Astrocyte of the cerebellum (primary cell): ENCODE data around the gene NOP56.

Experiments used
- DNase-seq: peaks from one replicate; pipeline ENCODE4 v3.0.0-alpha.2; 2011; ENCODE audit warnings: low read depth
- H3K4me3 ChIP-seq: 2 replicates; pipeline ENCODE4 v1.5.1; 2011; ENCODE audit warnings: mild to moderate bottlenecking, low read depth, low read length, moderate library complexity
- in situ Hi-C: cut with HindIII; loops from 2 replicates; pipeline ENCODE4 v1.10.0; 2017; ENCODE audit warnings: low sequenced_read_pairs
- TF ChIP-seq, protein P1 (sequence below): IDR thresholded peaks from 2 replicates; pipeline ENCODE4 v1.5.1; 2012; ENCODE audit warnings: low read length, low read depth, moderate library complexity, mild to moderate bottlenecking; ENCODE audit errors: missing control alignments

The NOP56 gene

DNA sequence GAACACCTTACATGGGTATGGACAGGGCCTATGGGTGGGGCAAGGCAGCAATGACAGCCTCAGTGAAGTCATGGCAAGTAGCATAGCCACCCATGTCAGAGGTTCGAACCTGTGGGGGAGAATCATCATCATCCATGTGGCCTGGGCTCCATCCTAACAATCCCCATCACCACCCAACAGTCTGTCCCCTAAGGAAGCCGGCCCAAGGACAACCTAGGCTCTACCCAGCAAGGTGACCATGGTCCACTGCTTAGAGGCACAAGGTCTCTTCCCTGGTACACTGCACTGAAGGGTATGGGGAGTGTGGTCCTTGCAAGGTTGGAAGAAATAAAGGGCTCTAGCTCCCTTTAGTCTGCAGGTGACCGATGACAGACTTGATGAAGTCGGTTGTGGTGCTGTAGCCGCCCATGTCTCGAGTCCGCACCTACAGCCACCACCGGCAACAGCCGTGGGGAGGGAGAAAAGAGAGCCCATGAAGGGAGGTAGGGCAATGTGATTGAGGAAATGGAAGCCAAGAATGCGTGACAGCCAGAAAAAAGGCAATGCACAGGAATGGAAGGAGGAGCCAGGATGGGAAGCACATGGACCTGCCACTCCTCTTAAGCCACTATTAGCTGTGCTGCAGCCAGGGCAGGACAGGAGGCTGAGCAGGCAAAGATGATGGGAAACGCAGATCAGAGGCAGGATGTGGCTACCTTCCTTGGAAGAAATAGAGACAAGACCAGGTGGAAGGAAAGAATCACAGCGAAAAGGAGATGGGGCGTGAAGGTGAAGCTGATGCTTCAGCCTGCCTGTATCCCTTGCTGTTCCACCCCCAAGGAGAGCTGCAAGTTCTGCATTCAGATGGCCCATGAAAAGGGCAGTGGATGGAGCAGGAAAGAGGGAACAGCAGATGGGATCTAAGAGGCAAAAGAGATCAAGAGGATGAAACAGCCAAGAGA lies 6.3 kb downstream of the NOP56 start:
- no peak overlapping the region for H3K4me3 ChIP-seq
- TF ChIP-seq, protein P1, sequence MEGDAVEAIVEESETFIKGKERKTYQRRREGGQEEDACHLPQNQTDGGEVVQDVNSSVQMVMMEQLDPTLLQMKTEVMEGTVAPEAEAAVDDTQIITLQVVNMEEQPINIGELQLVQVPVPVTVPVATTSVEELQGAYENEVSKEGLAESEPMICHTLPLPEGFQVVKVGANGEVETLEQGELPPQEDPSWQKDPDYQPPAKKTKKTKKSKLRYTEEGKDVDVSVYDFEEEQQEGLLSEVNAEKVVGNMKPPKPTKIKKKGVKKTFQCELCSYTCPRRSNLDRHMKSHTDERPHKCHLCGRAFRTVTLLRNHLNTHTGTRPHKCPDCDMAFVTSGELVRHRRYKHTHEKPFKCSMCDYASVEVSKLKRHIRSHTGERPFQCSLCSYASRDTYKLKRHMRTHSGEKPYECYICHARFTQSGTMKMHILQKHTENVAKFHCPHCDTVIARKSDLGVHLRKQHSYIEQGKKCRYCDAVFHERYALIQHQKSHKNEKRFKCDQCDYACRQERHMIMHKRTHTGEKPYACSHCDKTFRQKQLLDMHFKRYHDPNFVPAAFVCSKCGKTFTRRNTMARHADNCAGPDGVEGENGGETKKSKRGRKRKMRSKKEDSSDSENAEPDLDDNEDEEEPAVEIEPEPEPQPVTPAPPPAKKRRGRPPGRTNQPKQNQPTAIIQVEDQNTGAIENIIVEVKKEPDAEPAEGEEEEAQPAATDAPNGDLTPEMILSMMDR = no peak
- in situ Hi-C loops = no loop called here
- no peak for DNase-seq

DNA sequence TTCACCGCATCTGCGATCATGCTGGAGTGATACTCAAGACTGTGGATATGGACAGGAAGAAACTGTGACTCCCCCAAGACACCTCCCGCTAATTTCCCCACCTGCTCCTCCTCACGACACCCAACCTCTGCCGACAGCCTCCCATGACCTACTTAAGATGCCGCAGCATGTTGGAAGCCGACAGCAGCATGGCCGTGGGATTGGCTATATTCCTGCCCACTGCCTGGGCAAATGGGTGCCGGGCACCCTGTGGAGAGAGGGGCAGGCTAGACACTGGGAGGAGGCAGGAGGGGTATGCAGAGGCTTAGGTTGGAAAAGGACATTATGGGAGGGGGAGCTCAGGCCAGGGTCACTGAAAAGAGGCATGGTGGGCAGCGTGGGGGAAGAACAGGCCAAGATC lies 7.1 kb downstream of the NOP56 start:
- in situ Hi-C loops = no loop called here
- TF ChIP-seq, protein P1 = no peak
- no peak overlapping the region for H3K4me3 ChIP-seq
- no peak for DNase-seq

DNA sequence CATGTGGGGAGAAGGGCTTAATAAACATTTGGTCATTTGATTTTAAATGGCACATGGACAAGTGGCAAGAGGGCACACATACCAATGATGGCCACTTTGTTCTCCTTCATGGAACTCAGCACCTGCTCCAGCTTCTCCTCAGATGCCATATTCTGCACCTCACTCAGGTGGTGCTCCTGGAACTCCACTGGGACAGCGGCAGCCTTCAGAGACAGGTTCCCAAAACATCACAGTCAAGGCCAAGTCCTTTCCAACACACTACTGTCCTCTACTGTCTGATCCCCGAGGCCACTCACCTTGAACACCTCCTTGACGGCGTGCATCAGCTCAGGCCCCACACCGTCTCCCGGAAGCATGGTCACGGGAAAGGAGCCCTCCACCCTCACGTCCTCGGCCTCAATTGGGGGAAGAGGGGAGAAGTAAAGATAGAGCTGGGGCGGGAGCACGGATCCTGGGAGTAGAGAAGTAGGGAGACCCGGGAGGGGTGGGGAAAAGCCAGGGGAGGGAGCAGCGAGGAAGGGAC lies 11.0 kb downstream of the NOP56 start:
- peak overlapping the region; percentile 98 for H3K4me3 ChIP-seq
- DNase-seq = no peak
- TF ChIP-seq, protein P1 = no peak
- in situ Hi-C loops = no loop called here

DNA sequence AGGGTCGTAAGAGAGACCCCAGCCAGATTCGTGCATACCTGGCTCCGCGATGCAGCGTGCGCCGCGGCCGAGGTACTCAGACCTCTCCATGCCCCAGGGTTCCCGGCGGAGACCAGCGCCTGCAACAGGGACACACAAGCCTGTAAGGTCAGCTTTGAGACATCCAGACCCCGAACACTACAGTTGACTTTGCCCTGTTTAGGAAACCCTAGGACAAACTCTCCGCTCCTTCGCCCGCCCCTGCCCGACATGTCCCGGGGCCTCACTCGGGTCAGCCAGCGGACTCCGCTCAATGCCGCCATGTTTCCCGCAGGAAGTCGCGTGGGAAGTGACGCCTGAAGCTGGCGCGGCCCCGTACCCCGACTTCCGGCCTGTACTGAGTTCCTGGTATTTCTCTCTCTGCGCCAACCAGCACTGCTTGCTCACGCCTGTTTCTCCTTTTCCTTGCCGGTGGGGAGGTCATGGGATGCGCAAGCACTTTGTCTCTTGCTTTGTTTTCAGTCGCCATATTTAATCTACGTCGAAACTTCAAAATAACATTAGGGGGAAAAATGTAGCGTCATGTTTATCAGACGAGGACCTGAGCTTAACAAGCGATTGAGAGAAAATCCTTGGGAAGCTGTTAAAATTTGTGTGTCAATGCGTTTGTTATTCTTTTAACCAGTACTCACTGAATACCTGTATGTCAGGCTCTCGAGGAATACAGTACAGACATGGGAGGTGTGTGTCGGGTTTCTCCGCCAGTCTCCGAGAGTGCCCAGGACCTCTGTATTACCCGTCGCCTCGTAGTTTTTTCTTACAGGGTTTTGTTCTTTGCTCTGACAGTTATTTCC lies 11.7 kb downstream of the NOP56 start, which contains the start of gene IDH3B:
TSS of gene IDH3B (minus strand) at position 330 of the 833 bp plus-strand sequence. CDS start at position 302, 28 bp downstream.
- peak; percentile 80 for DNase-seq
- TF ChIP-seq, protein P1 = no peak
- H3K4me3 ChIP-seq = peak within 1 kb of the TSS; percentile 98
- in situ Hi-C loops = no loop called here

DNA sequence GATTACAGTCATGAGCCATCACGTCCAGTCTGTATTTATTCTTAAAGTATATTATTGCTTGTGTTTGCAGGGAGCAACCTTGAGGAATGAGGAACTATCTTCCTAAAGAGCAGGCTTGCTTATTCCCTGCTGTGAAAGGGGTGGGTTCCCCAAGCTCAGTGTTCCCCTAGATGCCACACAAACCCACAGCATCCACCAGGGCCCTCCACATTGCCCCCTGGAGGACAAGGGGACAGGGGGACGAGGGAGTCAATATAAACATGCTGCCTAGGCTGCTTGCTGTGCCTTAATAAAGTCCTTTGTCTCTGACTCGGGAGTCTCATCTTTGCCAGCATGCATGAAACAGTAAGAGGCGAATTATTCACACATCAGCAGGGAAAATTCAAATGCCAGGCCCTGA lies 19.5 kb downstream of the NOP56 start:
- in situ Hi-C loops = no loop called here
- no peak overlapping the region for H3K4me3 ChIP-seq
- no peak for DNase-seq
- TF ChIP-seq, protein P1 = peak; percentile 21

DNA sequence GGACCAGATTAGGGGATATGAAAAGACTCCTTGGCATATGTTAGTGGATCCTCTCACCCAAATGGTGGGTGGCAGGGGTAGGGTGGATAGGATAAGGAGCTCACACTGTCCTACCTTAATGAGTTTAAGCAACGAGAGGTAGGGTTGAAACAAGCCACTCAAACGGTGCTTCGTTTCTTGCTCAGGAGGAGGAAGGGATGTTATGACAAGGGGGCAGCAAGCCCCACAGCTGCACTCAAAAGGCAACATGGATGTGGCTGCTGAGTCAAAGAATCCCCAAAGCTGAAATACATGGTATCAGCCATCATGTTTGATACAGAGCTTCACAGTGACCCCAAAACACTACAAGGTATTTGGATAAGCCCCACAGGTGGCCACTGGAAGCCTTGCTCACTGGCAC lies 20.0 kb downstream of the NOP56 start:
- TF ChIP-seq, protein P1 = no peak
- no peak overlapping the region for H3K4me3 ChIP-seq
- in situ Hi-C loops = no loop called here
- no peak for DNase-seq
